ENCODE measurements around the gene PHF3.

PHF3 gene, protein sequence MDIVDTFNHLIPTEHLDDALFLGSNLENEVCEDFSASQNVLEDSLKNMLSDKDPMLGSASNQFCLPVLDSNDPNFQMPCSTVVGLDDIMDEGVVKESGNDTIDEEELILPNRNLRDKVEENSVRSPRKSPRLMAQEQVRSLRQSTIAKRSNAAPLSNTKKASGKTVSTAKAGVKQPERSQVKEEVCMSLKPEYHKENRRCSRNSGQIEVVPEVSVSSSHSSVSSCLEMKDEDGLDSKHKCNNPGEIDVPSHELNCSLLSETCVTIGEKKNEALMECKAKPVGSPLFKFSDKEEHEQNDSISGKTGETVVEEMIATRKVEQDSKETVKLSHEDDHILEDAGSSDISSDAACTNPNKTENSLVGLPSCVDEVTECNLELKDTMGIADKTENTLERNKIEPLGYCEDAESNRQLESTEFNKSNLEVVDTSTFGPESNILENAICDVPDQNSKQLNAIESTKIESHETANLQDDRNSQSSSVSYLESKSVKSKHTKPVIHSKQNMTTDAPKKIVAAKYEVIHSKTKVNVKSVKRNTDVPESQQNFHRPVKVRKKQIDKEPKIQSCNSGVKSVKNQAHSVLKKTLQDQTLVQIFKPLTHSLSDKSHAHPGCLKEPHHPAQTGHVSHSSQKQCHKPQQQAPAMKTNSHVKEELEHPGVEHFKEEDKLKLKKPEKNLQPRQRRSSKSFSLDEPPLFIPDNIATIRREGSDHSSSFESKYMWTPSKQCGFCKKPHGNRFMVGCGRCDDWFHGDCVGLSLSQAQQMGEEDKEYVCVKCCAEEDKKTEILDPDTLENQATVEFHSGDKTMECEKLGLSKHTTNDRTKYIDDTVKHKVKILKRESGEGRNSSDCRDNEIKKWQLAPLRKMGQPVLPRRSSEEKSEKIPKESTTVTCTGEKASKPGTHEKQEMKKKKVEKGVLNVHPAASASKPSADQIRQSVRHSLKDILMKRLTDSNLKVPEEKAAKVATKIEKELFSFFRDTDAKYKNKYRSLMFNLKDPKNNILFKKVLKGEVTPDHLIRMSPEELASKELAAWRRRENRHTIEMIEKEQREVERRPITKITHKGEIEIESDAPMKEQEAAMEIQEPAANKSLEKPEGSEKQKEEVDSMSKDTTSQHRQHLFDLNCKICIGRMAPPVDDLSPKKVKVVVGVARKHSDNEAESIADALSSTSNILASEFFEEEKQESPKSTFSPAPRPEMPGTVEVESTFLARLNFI (N-terminal part only)

DNA sequence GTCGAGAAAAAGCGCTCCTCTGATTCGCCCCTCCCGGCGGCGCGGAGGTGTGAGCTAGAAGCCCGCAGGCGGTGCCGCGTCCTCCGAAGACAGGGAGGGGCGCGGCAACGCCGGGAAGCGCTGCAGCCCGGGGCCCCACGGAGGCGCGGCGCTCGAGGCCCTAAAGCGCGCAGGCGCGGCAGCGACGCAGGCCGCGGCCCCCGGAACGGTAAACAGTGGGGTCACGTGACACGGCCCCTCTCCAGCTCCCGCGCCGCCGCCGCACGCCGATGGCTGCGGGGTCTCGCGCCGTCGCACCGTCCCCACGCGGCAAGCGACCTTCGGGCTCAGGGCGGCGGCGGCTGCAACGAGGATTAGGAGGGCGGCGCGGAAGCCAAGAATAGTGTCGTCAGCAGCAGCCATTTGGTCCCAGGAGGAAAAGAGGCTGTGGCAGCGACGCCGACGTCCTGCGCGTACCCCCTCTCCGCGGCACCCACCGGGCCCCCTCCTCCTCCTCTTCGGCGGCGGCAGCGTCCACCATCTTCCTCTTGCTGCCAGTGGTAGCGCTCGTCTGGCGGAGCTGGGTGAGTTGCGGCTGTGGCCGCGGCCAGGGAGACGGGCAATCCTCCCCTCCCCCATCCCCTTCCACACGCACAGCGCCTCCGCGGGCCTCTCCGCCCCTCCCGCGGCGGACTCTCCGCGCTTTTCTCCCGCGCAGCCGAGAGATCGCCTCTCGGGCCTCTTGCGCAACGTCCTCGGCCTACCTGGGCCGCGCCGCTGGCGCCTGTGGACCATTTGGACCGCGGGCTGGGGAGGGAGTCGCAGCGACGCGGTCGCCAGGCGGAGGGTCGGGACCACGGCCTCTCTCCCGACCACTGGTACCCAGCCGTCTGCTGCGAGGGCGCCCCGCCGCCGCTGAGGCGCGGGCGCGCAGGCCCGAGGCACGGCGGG is at the start of gene PHF3:
Gene PHF3 (plus strand): TSS at position 215 of the 930 bp plus-strand sequence. CDS start 10,750 bp downstream, outside the sequence.
- DNase-seq, result peak; percentile 92 to 95

DNA sequence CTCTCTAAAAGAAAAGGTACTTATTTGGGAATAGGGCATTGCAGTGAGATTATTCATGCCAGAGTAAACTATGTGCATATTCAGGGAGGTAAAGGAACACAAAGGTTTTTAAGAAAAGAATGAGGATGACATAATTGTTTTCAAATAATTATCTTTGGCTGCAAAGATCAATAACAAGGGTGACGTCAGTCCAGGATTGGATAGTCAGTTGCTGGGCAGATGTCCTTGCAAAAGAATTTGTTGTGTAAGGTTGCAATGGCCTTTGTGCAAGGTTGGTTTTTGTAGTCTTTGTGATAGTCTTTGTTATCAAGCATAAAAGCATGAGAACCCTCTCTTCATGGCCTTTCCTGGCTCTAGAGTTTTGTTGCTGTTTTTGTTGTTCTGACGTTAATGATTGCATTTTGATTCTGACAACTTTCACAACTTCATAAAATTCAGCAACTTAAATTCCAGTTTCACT is 45.6 kb upstream of the PHF3 start:
- DNase-seq, result peak in 1 of 2 experiments; percentile 13

DNA sequence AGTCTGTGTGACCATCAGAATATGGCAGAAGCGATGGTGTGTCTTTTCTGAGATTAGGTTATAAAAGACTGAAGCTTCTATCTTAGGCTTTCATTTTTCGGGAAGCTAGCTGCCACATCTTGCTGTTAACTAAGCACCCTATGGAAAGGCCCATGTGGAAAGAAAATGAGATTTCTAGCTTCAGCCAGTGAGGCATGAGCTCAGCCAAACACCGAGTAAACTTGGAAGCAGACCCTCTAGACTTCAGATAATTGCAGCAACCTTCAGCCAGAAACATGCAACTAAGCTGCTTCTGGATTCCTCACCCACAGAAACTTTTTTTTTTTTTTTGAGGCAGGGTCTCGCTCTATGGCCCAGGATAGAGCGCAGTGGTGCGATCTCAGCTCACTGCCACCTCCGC is 42.7 kb upstream of the PHF3 start:
- DNase-seq, result no peak

DNA sequence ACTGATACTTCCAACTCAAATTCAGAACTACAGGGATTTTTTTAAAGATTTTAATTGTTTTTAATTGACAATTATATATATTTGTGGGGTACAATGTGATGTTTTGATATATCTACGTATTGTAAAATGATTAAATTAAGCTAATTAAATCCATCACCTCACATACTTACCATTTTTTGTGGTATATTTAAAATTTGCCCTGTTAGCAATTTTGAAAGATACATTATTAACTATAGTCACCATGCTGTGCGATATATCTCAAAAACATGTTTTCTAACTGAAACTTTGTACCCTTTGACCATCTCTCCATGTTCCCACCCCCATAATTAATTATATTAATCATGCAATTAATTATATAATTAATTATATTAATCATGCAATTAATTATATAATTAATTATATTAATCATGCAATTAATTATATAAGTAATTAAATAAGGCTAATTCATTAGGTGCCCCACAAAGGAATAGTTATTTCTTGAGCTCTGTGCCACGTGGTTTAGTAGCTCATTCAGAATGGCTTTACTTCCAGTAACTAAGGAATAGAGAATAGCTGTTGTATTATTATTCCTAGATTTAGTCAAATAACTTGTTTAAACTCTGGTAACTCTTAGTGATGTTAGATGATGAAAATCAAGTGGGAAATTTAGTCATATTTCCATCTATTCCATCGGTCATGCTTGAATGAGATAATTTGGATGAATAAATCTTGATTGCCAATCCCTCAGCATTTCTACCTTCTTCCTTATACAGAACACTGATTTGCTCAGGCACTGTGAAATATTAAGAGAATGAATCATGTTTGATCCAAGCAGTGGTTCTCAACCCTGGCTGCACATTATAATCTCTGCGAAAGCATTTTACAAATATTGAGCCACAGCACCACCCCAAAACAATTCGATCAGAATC is 38.2 kb upstream of the PHF3 start:
- no peak for DNase-seq

DNA sequence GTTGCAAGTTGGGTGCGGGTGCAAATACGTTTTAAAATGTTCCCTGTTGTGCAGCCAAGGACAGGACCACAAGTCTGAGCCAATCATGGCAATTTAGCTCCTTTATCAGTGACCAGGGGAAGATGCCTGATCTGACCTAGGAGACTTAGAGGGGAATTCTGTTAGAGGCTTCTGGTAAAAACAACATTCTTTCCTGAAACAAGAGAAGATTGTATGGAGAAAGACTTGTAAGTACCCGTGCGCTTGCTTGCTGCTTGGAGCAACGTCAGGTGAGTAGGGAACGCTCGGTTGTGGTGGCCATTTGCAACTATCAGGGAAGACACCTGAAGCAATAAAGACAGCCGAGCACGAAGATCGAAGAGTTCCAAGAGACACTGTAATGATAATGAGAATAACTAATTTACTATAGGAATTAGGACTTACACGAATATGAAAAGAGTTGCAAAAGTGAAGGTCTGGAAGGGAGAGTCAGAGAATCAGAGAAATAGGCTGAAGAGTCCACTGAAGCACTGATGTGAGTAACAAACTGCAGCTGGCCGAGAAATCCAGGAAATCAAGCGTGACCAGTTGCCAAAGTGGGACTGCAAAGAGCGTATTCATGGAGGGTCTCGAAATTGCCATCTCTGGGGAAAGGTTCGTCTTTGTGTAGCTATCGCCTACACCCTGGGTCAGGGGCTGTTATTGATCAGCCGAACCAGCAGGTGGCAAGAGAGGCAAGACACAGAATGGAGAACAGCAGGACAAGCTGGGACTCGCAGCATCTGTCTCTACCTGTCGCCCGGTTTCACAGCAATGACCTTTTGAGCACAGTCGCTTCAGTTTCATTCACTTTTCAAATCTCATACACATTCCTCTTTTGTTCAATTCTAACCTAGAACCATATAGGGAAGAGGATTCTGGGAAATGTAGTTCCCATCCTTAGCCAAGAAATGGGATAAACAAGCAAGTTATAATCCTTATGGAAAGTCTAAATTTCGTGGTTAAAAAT is 37.3 kb upstream of the PHF3 start:
- peak; percentile 67 to 84 for DNase-seq

DNA sequence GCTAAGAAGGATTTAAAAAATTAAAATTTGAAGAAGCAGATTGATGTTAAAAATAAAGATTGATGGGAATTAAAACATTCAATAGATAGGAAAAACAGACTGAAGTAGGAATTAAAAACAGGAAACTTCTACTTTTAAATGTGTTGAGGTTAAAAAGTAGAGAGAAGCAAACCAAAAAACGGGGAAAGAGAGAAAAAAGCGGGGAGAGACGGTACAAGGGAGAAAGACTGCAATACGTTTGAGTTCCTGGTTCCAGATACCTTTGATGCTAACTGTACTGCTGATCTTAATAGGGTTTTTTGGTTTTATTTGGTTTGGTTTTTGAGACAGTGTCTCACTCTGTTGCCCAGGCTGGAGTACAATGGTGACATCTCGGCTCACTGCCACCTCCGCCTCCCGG is 36.4 kb upstream of the PHF3 start:
- no peak for DNase-seq

DNA sequence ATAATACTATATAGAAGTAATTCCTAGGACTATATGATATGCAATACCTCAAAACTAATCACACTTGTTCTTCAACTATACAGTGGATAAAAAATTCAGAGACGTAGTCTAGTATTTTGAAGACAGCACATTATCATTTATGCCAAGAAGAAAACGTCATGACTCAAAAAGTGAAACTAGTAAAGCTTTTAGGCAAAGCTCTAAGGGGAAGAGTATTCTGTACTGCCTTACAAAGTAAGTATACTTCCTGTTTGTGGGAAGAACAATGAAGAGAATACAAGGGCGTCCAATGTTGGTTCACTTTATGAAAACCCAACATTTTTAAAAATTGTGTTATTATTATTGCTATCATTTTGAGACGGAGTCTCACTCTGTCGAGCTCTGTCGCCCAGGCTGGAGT is 35.5 kb upstream of the PHF3 start:
- DNase-seq, result no peak

DNA sequence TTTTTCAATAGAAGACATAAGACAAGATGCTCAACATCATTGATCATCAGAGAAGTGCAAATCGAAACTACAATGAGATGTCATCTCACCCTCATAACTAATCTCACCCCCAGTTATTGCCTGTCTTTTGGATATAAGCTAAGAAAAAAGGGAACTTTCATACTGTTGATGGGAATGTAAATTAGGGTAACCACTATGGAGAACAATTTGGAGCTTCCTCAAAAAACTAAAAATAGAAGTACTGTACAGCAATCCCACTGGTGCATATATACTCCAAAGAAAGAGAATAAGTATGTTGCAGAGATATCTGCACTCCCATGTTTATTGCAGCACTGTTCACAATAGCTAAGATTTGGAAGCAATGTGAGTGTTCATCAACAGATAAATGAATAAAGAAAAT is 26.4 kb upstream of the PHF3 start:
- DNase-seq, result no peak

DNA sequence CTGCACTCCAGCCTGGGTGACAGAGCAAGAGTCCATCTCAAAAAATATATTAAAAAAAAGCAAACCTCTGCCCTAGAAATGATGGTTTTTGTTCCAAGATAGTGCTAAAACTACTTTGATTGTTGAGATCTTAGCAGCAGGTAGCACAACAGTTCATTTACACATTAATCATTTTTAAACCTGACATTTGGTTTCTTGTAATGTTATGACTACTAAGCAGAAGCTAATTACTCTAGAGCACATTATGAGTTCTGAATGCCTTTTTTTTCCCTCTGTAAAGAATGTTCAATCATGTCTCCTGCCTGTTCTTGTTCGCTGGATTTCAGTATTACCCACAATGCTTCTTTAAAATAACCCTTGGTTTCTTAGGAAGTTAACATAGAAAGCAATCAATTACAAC is 24.7 kb upstream of the PHF3 start:
- DNase-seq, result no peak

DNA sequence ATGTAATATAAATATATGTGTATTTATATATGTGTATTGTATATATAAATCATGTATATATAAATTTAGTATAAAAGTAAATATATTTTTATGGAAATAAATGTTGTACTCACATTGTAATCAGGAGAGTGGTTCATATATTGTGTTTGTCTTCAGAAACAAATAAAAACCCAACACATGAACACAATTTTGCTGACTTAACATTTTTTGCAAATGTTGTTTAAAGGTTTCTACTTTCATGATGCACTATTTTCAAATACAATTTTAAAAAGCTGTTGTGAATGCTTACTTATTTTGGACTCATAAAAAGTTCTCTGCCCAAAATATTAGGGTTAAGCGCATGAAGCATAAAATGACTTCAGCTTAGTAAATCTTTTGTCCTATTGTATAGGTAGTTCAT is 24.0 kb upstream of the PHF3 start:
- no peak for DNase-seq

DNA sequence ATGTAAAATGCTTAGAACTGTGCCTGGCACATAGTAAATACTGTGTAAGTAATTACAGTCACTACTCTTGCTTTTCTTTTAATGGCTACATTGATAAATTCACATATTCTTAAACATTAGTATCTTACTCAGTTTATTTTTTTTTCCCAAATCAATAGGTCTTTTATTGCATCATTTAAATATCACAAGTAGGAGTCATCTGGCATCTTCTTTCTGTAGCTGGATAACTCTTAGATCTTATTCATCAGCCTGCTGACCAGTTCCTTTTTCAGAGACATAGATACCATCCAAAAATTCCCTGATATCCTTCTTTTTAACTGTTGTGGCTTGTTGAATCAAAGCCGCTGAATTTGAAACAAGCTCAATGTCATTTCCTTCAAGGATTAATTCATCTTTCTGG is 20.0 kb upstream of the PHF3 start:
- DNase-seq, result no peak

DNA sequence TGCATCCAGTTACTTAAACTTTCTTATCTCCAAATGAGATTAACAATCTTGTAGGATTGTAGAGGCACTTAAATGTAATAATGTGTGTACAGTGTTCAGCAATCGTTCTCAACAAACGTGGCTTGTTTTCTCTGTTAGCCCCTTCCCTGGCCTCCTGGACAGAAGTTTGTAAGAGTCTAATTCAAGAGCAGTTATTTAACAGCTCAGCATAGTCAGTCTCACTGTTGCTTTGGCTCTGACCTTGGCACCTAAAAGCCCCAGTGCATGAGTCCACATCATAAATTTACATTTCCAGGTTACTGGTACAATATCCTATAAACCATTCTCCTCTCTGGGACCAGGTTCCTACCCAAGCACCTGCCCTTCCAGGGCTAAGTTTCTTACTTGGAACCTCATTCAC is 11.5 kb upstream of the PHF3 start:
- DNase-seq, result no peak

DNA sequence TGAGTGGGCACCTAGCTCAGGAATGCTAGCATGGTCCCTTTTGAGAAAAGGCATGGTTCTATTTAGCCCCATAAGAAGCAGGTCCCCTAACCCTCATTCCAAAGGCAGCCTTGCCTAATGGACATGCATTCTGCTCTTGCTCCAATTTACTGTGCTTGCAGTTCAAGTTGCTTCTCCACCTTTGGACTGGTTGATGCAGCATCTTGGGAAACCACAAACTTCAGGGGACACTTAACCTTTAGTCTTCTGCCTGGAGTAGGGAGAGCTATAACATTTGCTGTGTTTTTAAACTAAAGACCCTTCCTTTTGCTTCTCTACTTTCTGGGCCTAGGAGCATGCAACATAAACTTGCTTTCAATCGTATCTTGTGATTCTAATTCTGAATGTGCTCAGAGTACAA is 5.1 kb upstream of the PHF3 start:
- no peak for DNase-seq

DNA sequence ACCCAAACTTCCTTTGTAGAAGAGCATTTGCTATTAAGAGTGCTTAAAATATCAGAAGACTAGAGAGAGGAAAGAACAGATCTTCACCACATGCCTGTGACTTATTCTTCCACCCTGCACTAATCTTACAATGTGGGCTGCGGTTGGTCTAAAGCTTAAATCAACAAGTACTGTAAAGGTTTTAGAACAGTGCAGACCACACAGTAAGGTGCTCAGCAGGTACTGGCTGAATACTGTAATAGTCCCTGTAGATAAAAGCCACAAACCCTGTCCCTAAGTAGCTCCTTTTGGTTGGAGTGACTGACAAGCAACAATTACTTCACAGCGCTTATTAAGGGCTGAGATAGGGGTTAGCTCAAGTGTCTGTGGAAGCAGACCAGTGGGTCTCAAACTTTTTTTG is 972 bp upstream of the PHF3 start:
- peak in 1 of 2 experiments; percentile 13 for DNase-seq

DNA sequence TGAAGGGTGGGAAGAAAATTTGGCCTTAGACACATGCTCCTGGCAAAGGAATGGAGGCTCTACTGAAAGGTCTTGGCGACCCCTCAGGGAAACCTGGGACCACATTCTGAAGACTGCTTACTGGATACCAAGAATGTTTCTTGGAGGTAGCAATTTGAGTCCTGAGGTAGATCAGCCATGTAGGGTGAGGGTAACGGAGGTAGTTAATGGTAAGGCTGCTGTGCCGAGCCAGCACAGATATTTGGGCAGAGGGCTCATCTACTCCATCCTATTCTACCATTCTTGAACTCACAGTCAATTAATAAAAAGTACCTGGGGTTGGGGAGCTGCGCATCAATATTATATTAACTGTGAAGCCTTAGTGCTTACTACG is 401 bp upstream of the PHF3 start:
- no peak for DNase-seq

DNA sequence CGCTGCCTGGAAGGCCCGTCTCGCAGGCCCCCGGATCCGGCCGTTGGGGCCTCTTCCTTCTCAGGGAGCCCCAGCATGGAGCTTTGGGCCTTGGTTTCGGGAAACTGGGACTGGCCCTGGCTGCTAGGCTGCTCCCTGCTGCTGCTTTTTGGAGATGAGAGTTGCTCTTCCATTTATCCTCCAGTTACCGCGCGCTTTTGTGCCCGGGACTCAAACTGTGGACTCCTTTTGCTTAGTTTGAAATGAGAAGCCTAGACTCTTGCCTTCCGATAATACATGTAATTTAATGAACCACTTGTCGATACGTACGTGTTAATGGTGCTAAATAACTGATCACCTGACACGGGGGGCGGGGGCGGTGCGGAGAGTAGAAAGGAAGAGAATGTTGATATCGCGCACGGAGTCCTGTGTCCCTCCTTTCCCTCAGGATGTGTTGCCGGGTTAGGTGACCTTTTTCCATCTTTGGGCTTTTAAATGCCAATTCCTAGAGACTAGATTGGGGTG is 968 bp downstream of the PHF3 start:
- DNase-seq, result peak; percentile 22 to 47

DNA sequence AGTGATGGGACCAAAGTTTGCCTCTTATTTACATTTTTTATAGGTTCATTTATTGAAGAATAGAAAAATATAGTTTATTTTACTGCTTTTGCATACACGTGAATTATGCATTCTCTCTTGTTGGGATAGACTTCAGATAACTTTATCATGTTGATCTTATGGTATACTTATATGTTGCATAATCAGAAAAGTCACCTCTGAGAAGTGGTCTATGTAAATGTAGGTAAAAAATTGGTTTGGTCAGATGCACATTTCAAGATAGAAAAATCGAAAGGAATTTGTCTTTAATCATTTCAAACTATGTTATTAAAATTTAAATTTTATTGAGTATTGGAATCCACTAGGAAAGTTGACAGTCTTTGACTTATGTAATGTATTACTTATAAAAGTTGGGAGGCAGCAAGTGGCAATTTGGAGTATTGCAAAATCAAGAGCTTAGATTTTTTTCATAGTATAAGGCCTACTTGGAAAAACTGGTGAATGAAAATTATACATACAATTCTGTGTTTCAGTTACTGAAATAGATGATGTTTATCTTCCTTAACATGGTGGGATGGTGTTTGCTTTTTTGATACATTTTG is 2.4 kb downstream of the PHF3 start:
- no peak for DNase-seq

DNA sequence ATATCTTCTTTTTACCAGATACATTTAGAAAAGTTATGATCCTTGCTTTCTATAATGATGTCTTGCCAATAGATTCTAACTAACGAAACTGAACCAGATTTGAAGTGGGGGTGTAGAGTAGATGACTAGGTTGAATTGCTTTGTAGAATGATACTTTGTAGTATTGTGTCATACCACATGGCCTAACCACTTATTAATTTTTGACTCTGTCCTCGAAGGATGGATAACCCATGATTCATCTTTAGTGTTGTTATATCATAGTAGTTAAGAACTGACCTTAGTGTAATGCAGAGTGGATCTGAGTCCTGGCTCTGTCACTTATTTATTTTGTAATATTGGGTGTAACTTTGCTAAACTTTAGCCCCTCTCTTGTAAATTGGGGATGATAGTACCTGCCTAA is 4.5 kb downstream of the PHF3 start:
- no peak for DNase-seq

DNA sequence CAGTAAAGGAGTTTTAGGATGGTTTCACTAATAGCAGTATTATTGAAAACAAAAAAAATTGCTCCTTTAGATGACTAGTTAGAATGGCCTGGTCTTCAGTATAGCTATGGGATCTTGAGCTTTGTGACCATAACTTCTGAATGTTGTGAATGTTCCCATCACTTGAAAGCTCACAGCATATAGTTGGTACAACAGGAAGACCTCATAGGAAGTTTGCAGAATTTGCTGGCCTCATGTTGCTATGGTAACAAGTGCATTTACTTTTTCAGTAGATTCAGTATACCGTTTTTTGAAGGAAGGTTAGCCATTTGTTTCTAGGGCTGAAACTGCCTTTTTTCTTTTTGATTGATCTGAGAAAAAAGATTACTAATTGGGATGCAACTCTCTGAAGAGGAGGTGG is 8.3 kb downstream of the PHF3 start:
- DNase-seq, result peak in 1 of 2 experiments; percentile 3

Measured in NCI-H2081 (cell line).